CD4-positive, alpha-beta T cell treated with Interferon alpha-2 for 1 hour (primary cell): ENCODE measurements around the gene CAP2.
"Not testable (repeated sequence)": the region's sequence is repeated elsewhere in the genome, so short reads cannot be mapped to it uniquely, and the experiment has no call there.

ENCODE experiments used
- DNase-seq, 2 donors: peaks; one replicate each; pipeline ENCODE4 v3.0.0-alpha.2; 2020 to 2022

The CAP2 gene

GRCh38 chr6:17397764-17398194 is 4.4 kb downstream of the CAP2 start:
- no peak for DNase-seq

- DNase-seq = not testable (repeated sequence)
These were observed 12.0 kb downstream of the CAP2 start for GRCh38 chr6:17405181-17405943.

- no peak for DNase-seq
These were observed 12.5 kb downstream of the CAP2 start for GRCh38 chr6:17405944-17406245.

- no peak for DNase-seq
These were observed 14.7 kb downstream of the CAP2 start for GRCh38 chr6:17408081-17408480.

GRCh38 chr6:17410281-17410680 is 16.9 kb downstream of the CAP2 start:
- no peak for DNase-seq

- no peak for DNase-seq
These were observed 19.9 kb downstream of the CAP2 start for GRCh38 chr6:17413313-17413750.

- DNase-seq = not testable (repeated sequence)
These were observed 21.0 kb downstream of the CAP2 start for GRCh38 chr6:17414395-17414794.

- no peak for DNase-seq
These were observed 21.9 kb downstream of the CAP2 start for GRCh38 chr6:17415321-17415720.

- no peak for DNase-seq
These were observed 23.4 kb downstream of the CAP2 start for GRCh38 chr6:17416806-17417205.

- DNase-seq = no peak
These were observed 24.4 kb downstream of the CAP2 start for GRCh38 chr6:17417817-17418216.

- DNase-seq = no peak
These were observed 25.1 kb downstream of the CAP2 start for GRCh38 chr6:17418281-17419188.

GRCh38 chr6:17419189-17419575 is 25.8 kb downstream of the CAP2 start:
- DNase-seq = no peak

- no peak for DNase-seq
These were observed 27.0 kb downstream of the CAP2 start for GRCh38 chr6:17420368-17420767.

- DNase-seq = no peak
These were observed 28.0 kb downstream of the CAP2 start for GRCh38 chr6:17421406-17421805.

- no peak for DNase-seq
These were observed 29.6 kb downstream of the CAP2 start for GRCh38 chr6:17423026-17423425.

GRCh38 chr6:17427062-17427461 is 33.7 kb downstream of the CAP2 start:
- no peak for DNase-seq

- DNase-seq = no peak
These were observed 34.2 kb downstream of the CAP2 start for GRCh38 chr6:17427617-17428016.

GRCh38 chr6:17428595-17429120 is 35.3 kb downstream of the CAP2 start:
- not testable (repeated sequence) for DNase-seq

- no peak for DNase-seq
These were observed 36.1 kb downstream of the CAP2 start for GRCh38 chr6:17429383-17430061.

GRCh38 chr6:17431581-17431980 is 38.2 kb downstream of the CAP2 start:
- no peak for DNase-seq

GRCh38 chr6:17432356-17432755 is 39.0 kb downstream of the CAP2 start:
- no peak for DNase-seq

- no peak for DNase-seq
These were observed 46.0 kb downstream of the CAP2 start for GRCh38 chr6:17439243-17439993.
